ENCODE data around the gene HNRNPA0.

DNA sequence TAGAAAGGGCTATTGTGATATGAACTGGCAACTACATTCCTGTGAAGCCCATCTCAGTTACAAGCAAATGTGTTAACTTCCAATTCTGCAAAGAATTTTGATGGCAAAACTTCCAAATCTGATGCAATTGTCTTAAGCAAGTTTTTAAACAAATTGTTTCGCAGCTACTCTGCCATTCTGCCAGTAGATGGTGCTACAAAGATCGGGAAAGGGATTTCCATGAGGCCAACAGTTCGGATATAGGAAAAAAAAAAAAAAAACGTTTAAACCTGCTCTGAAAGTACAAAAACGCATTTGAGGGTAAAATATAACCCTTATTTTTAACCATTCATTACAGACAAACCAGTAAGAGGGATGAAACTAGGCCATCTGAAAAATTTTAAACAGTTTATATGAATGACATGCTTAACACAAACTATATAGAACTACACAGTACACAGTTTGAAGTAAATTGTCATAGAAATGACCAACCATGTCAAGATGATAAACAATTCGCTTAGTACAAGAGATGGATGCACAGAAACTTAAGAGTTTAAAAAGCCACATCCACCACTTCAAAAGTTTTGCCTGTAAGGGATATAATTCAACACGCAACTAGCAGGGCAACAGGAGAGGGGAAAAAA is 2.2 kb downstream of the HNRNPA0 start:
- TF ChIP-seq RARB (CRISPR knock-in tag; IDR thresholded peaks at IDR 0.05) (no peak), OSR1 (CRISPR knock-in tag; IDR thresholded peaks at IDR 0.05) (no peak), GLIS3 (CRISPR knock-in tag; IDR thresholded peaks at IDR 0.05) (no peak), ZNF8 (CRISPR knock-in tag; IDR thresholded peaks at IDR 0.05) (no peak), ZFP3 (CRISPR knock-in tag; IDR thresholded peaks at IDR 0.05) (no peak)
- TF ChIP-seq, protein P1, sequence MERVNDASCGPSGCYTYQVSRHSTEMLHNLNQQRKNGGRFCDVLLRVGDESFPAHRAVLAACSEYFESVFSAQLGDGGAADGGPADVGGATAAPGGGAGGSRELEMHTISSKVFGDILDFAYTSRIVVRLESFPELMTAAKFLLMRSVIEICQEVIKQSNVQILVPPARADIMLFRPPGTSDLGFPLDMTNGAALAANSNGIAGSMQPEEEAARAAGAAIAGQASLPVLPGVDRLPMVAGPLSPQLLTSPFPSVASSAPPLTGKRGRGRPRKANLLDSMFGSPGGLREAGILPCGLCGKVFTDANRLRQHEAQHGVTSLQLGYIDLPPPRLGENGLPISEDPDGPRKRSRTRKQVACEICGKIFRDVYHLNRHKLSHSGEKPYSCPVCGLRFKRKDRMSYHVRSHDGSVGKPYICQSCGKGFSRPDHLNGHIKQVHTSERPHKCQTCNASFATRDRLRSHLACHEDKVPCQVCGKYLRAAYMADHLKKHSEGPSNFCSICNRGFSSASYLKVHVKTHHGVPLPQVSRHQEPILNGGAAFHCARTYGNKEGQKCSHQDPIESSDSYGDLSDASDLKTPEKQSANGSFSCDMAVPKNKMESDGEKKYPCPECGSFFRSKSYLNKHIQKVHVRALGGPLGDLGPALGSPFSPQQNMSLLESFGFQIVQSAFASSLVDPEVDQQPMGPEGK (CRISPR knock-in tag; IDR thresholded peaks at IDR 0.05; ENCODE audit: borderline replicate concordance), result no peak
